Psoas muscle (tissue), 8 donors: ENCODE data around the gene WFDC12. TPM values are rescaled to one million over a fixed set of nuclear protein-coding genes. Genes with fewer than 3 reads are reported as not detected.

ENCODE experiments used
- ATAC-seq, 4 donors: fragments of 200-7000 bp; cut with Tn5 transposase; one replicate each; pipeline ENCODE4 v1.9.1; 2020; ENCODE audit warnings: moderate library complexity in 3 of 4, mild to moderate bottlenecking in 2 of 4
- DNase-seq, 2 donors: peaks; one replicate each; pipeline ENCODE4 v3.0.0-alpha.2; 2020
- H3K27ac ChIP-seq: fragments of 200-600 bp; one replicate; pipeline ENCODE4 v1.8.0; 2022
- H3K27me3 ChIP-seq, 3 donors: fragments of 200-600 bp in 1 of 3; one replicate each; pipeline versions ENCODE4 v1.6.1 to v1.8.0; 2013 to 2022; ENCODE audit warnings: low read length in 2 of 3, mild to moderate bottlenecking in 2 of 3, moderate library complexity in 1 of 3; ENCODE audit not compliant: insufficient read depth in 3 of 3
- H3K36me3 ChIP-seq, 2 donors: fragments of 200-600 bp in 1 of 2; one replicate each; pipeline versions ENCODE4 v1.6.1 to v1.8.0; 2013 to 2022; ENCODE audit warnings: low read depth in 1 of 2, mild to moderate bottlenecking in 1 of 2, moderate library complexity in 1 of 2; ENCODE audit not compliant: insufficient read depth in 1 of 2
- H3K4me1 ChIP-seq: fragments of 200-600 bp; one replicate; pipeline ENCODE4 v1.8.0; 2022
- H3K4me3 ChIP-seq: fragments of 200-600 bp; one replicate; pipeline ENCODE4 v1.8.0; 2022; ENCODE audit warnings: mild to moderate bottlenecking
- H3K9me3 ChIP-seq: fragments of 200-600 bp; one replicate; pipeline ENCODE4 v1.8.0; 2022
- WGBS, 3 donors: extraction: QIAGEN DNeasy Blood & Tissue Kit; methylation state at CpG; one replicate each; pipeline versions ENCODE4 v1.1.6 to v1.1.7; 2013; 5-methylcytosine and 5-hydroxymethylcytosine counted together
- intact Hi-C, 2 donors: fragments of 100-400 bp; cut with DNase I; formaldehyde crosslinking; loops; one replicate each; pipeline versions ENCODE4 v1.11.0 to v1.14.2; 2022
- polyA plus RNA-seq, 3 donors: library from polyadenylated mRNA; stranded (reverse); fragments of 200-250 nt; gene quantifications; one replicate each; pipeline ENCODE4 v1.2.3, GENCODE V29; 2013
- total RNA-seq, 4 donors: library from RNA; stranded (reverse); fragmentation: NEBNext Ultra II Directional in 2 of 4; extraction: Animal tissue kit (Norgen Biotek cat#: 25700) in 2 of 4; gene quantifications; one replicate each; pipeline versions ENCODE4 v1.2.1 to v1.2.4, GENCODE V29; 2021 to 2023
- TF ChIP-seq, protein P1 (sequence below): fragments of 200-600 bp; IDR thresholded peaks from one replicate; pipeline ENCODE4 v1.8.0; 2022; ENCODE audit warnings: antibody characterized with exemption
- donor health status: healthy with polysubstance abuse.
- donor health status: DM: no; HTN: no; CAD: no; lungs with moderate emphysema.
- donor health status: Bipolar disorder and iron deficiency.
- donor health status: healthy.
- donor health status: DM: yes; HTN: yes; CAD: no.
- donor health status: DM: no; HTN: no; CAD: no.
- donor health status: DM: no; HTN: no; CAD: no.
- donor health status: DM: yes; HTN: yes; CAD: no.

The WFDC12 gene
- total and polyA plus RNA-seq, 7 donors = not detected

DNA sequence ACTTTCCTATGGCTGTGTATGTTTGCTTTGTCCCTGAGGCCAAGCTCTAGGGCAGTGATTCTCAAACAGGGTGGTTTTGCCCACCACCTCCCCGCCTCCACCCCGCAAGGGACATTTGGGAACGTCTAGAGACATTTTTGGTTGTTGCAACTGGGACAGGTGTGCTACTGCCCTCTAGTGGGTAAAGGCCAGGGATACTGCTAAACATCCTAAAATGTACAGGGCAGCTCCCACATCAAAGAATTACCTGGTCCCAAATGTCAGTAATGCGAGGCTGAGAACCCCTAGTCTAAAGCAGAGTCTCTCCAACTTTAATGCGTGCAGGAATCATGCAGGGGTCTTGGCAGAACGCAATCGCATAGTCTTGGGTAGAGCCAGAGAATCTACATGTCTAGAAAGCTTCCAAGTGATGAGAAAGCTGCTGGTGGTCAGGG is 28.4 kb downstream of the WFDC12 start:
- Histone ChIP-seq H3K27me3 (peaks cover 0 to 49% (median 23%) of the 10 kb centered on the region in 3 donors), H3K4me1 (no peaks in the 10 kb centered on the region), H3K9me3 (no peaks in the 10 kb centered on the region), H3K4me3 (no peak overlapping the region), H3K36me3 (no peaks in the 10 kb centered on the region), H3K27ac (no peak overlapping the region)
- no peak for DNase-seq
- TF ChIP-seq, protein P1, sequence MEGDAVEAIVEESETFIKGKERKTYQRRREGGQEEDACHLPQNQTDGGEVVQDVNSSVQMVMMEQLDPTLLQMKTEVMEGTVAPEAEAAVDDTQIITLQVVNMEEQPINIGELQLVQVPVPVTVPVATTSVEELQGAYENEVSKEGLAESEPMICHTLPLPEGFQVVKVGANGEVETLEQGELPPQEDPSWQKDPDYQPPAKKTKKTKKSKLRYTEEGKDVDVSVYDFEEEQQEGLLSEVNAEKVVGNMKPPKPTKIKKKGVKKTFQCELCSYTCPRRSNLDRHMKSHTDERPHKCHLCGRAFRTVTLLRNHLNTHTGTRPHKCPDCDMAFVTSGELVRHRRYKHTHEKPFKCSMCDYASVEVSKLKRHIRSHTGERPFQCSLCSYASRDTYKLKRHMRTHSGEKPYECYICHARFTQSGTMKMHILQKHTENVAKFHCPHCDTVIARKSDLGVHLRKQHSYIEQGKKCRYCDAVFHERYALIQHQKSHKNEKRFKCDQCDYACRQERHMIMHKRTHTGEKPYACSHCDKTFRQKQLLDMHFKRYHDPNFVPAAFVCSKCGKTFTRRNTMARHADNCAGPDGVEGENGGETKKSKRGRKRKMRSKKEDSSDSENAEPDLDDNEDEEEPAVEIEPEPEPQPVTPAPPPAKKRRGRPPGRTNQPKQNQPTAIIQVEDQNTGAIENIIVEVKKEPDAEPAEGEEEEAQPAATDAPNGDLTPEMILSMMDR = peak; percentile 54
- intact Hi-C loops = loop anchor here (2.0 to 5.0 kb wide), 3 partner anchors 51 to 196 kb away; no protein-coding TSS in a partner anchor
- ATAC-seq = peak in 2 of 4 donors; percentile 64 to 82
- 7 to 9% (median 9%) methylated on average over 7 of the region's 7 CpGs for WGBS, 3 donors

DNA sequence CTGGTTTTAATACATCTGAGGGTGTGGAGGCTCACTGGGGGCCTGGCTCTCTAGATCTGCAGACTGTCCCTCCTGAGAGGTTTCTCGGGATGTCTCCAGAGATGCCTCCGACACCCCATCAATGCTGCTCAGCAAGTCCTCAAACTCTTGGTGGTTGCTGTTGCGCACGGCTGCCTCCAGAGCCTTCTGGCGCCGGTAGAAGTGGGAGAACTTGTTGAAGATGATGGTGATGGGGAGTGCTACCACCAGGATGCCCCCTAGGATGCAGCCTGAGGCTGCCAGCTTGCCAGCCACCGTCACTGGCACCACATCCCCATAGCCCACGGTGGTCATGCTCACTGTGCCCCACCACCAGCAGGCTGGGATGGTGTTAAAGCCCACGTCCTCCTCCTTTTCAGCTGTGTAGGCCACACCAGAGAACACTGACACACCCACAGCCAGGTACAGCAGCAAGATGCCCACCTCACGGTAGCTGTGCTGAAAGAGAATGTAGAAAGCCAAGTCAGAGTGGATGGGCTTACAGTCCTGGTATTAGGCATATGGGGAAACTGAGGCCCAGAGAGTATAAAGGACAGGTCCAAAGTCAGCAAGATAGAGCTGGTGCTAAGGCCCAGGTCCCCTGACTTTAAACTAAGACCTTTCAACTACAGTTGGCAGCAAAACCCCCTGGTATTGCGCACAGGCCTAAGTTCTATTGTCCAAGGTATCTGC is 29.2 kb downstream of the WFDC12 start:
- Histone ChIP-seq H3K27ac (no peak overlapping the region), H3K36me3 (no peaks in the 10 kb centered on the region), H3K4me1 (no peaks in the 10 kb centered on the region), H3K4me3 (no peak overlapping the region), H3K9me3 (no peaks in the 10 kb centered on the region), H3K27me3 (peaks cover 0 to 41% (median 21%) of the 10 kb centered on the region in 3 donors)
- TF ChIP-seq, protein P1 = no peak
- intact Hi-C loops = loop anchor here (2.0 to 5.0 kb wide), 3 partner anchors 50 to 197 kb away; no protein-coding TSS in a partner anchor
- DNase-seq = no peak
- peak in 1 of 4 donors; percentile 8 for ATAC-seq
- 89 to 95% (median 95%) methylated on average over 9 to 11 of the region's 11 CpGs for WGBS, 3 donors

DNA sequence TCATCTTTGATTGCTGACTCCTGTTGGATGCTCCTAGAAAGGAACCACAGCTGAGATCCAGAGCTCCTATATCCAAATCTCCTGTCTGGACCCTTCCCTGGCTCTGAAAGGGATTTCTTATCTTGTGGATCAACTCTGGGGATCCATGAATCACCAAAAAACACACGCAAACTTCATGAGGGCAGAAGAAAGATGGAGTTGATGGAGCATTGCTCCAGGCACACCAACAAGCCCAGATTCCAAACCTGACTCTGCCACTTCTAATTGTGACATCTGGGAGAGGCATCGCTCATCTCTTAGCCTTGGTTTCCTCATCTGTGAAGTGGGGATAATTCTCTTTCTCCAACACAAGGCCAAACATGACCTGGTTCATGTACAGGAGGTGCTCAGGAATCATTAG is 30.1 kb downstream of the WFDC12 start:
- peaks cover 0 to 33% (median 19%) of the 10 kb centered on the region in 3 donors for H3K27me3 ChIP-seq
- intact Hi-C loops = loop anchor here in 1 of 2 donors (2.0 kb wide), 1 partner anchor 49 kb away; no protein-coding TSS in a partner anchor
- no peak overlapping the region for H3K4me3 ChIP-seq
- no peak overlapping the region for H3K27ac ChIP-seq
- WGBS, 3 donors = 91 to 93% (median 93%) methylated on average over 2 of the region's 2 CpGs
- no peaks in the 10 kb centered on the region for H3K36me3 ChIP-seq
- TF ChIP-seq, protein P1 = no peak
- H3K9me3 ChIP-seq = no peaks in the 10 kb centered on the region
- ATAC-seq (no peak), DNase-seq (no peak)
- H3K4me1 ChIP-seq = no peaks in the 10 kb centered on the region

DNA sequence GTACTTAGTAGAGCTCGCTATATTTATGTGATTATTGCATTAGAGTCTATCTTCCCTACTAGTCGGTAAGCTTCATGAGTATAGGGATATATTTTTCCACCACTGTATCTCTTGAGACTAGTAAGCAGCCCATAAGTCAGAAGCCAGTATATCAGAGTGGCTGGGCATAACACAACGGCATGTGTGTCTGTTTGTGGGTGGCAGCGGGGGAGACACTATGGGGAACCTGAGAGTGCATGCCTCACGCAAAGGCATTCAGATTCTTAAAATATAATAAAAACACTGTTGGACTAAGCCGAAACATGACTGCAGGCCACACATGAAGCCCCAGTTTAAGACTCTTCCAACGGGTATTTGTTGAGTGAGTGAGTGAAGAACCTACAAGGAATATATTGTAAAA is 31.4 kb downstream of the WFDC12 start:
- peaks cover 0 to 2% of the 10 kb centered on the region in 2 donors for H3K36me3 ChIP-seq
- peaks cover 1% of the 10 kb centered on the region for H3K4me1 ChIP-seq
- H3K27me3 ChIP-seq = peaks cover 0 to 20% (median 10%) of the 10 kb centered on the region in 3 donors
- intact Hi-C loops = no loop called here
- TF ChIP-seq, protein P1 = no peak
- no peak for DNase-seq
- no peak overlapping the region for H3K27ac ChIP-seq
- WGBS, 3 donors = 87 to 90% (median 88%) methylated on average over 7 of the region's 7 CpGs
- no peak for ATAC-seq
- no peak overlapping the region for H3K4me3 ChIP-seq
- H3K9me3 ChIP-seq = no peaks in the 10 kb centered on the region
